Activated naive CD4-positive, alpha-beta T cell treated with Interleukin-2 at 50 U/mL for 16 hours (primary cell): Measurements from ENCODE around the gene ACAD10.

Experiments used
- DNase-seq: peaks from one replicate; pipeline ENCODE4 v3.0.0-alpha.2; 2020

The ACAD10 gene

DNA sequence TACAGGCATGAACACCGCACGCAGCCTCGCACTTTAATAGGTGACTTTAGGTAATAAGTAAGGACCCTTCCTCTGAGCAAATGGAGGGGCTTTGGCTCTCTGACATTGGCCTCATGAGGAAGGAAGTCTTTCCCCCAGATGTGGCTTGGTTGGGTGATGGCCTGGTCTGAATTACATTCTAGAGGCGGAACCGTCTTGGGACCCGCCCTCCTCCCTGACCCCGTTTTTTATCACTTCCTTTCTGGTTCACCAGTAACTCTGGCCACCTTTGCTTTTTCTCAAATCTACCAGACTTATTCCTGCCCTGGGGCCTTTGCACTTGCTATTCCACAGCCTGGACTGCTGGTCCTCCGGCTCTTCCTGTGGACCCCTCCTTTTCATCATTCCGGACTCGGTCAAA is 94.3 kb downstream of the ACAD10 start:
- DNase-seq = no peak

DNA sequence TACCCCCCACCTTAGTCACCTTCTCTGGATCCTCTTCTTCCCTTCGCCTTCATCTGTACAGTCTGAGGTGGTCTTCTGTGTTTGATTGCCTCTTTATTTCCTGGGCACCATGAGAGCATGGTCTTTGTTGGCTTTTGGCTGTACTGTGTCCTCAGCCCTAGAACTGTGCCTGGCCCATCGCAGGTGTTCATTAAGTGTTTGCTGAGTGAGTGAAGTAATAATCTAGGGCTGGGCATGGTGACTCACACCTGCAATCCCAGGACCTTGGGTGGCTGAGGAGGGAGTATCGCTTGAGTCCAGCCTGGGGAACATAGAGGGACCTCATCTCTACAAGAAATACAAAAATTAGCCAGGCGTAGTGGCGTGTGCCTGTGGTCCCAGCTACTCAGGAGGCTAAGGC is 94.8 kb downstream of the ACAD10 start:
- DNase-seq = no peak

DNA sequence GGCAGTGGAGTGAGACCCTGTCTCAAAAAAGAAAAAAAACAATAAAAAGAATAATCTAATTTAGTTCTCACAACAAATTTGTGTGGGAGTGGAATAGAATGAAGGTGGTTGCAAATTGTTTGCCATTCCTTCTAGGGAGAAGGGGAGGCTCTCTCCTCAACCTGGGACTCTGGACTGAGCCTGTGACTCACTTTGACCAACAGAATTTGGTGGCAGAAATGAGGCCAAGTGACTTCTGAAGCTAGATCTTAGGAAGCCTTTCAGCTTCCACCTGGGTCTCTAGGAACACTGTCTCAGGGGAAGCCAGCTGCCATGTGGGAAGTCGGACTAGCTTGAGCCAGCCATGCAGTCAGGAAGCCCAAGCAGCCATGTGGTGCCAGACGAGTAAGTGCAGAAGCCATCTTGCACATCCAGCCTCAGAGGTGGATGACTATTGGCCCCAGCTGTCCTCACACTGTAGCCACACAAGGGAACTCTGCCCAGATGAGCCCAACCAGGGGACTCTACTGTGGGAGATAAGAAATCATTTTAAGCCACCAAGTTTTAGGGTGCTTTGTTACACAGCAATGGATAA is 95.3 kb downstream of the ACAD10 start:
- no peak for DNase-seq

DNA sequence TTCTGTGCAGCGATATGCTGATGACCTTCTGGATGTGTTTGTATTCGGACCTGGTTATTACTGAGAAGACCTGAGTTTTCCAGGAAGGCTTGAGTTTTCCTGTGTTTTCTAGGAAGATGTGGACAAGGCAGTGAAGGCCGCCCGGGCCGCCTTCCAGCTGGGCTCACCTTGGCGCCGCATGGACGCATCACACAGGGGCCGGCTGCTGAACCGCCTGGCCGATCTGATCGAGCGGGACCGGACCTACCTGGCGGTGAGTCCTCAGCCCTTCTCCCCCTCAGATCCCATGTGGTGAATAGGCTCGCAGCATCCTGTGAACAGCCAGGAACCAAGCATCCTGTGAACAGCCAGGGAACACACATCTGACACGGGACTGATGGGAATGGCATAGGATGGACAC is 97.2 kb downstream of the ACAD10 start:
- no peak for DNase-seq

GRCh38 chr12:111784953-111785352 is 99.1 kb downstream of the ACAD10 start:
- no peak for DNase-seq

DNA sequence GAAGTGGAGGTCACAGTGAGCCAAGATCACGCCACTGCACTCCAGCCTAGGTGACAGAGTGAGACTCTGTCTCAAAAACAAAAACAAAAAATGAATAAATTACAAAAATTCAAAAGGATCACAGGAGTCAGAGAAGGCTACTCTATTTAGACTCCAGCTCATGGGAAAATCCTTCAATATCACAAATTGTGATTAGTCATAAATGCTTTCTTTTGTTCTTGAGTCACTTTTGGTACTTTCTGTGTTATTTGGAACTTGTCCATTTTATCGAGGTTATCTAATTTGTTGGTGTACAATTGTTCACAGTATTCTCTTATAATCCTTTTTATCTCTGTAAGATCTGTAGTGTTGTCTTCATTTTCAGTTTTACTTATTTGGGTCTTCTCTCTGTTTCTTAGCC is 99.8 kb downstream of the ACAD10 start:
- DNase-seq = no peak

- no peak for DNase-seq
Measured at GRCh38 chr12:111788178-111788654, 102.4 kb downstream of the ACAD10 start.

GRCh38 chr12:111789779-111790178 is 103.9 kb downstream of the ACAD10 start:
- no peak for DNase-seq

DNA sequence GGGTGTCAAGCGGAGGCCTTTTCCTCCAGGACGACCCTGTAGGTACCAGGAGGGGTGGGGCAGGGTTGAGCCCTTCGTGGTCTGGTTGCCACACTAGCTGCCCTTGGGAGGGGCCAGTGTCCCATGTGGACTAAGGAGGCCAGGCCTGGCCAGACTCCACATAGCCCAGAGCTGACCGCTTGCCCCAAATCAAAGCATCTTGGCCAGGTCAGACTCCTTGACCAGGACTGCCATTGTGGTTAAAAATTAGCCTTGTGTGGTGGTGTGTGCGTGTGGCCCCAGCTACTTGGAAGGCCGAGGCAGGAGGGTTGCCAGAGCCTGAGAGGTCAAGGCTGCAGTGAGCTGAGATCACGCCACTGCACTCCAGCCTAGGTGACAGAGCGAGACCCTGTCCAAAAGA is 105.7 kb downstream of the ACAD10 start:
- no peak for DNase-seq

GRCh38 chr12:111792155-111792855 is 106.5 kb downstream of the ACAD10 start:
- DNase-seq = no peak

DNA sequence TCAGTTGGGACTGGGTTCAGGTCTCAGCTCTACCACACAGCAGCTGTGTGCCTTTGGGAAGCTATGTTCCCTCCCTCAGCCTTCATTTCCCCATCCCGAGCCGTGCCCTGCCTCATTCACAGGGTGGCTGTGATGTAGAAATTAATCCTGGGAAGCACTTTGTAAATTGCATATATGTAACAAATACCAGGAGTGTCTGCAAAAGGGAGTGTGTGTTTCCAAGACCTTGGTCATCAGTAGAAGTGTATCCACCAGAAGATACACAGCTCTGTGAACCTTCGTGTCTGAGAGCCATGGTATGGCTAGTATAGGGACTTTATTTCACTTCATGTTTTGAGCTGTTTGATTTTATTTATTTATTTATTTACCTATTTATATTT is 107.0 kb downstream of the ACAD10 start:
- no peak for DNase-seq

DNA sequence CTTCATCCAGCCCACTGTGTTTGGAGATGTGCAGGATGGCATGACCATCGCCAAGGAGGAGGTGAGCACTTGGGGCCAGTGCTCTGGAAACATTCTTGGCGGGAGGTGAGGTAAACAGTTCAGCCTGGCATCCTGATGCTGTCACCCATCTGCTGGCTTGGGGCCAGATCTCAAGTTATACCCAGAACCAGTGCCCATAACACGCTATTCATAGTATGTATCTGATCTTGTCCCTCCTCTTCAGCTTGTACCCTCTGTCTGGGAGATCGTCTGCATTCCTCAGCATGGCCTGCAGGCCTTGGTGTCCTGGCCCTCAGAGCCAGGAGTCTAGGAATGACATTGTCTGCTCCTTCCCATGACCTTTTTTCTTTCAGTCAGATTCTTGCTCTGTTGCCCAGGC is 112.3 kb downstream of the ACAD10 start:
- no peak for DNase-seq

GRCh38 chr12:111799758-111800157 is 113.9 kb downstream of the ACAD10 start:
- DNase-seq = no peak

DNA sequence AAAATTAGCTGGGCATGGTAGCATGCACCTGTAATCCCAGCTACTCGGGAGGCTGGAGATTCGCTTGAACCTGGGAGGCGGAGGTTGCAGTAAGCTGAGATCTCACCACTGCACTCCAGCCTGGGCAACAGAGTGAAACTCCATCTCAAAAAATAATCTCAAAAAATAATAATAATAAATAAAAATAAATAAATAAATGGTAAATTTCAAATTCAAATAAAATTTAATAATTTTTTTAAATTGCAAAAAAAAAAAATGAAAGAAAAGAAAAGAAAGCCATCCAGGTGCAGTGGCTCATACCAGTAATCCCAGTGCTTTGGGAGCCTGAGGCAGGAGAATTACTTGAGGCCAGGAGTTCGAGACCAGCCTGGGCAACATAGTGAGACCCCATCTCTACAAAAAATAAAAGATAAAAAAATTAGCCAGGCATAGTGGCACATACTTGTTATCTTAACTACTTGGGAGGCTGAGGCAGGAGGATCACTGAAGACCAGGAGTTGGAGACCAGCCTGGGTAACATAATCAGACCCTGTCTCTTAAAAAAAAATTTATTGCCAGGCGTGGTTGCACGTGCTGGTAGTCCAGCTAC is 117.3 kb downstream of the ACAD10 start:
- no peak for DNase-seq

DNA sequence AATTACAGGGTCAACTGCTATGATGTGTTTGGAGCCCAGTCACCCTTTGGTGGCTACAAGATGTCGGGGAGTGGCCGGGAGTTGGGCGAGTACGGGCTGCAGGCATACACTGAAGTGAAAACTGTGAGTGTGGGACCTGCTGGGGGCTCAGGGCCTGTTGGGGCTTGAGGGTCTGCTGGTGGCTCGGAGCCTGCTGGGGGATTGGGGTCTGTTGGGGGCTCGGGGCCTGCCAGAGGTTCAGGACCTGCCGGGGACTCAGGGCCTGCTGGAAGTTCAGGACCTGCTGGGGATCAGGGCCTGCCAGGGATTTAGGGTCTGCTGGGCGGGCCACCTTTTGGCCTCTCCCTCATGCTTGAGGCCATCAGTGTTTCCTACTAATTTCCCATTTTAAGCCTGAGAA is 118.0 kb downstream of the ACAD10 start:
- DNase-seq = no peak

- DNase-seq = no peak
Measured at GRCh38 chr12:111806304-111806703, 120.5 kb downstream of the ACAD10 start.
